Measurements from ENCODE around the gene ITGB8. TPM values are rescaled to one million over a fixed set of nuclear protein-coding genes. Genes with fewer than 3 reads are reported as not detected.

ITGB8 gene
- total RNA-seq, 1 experiment from 2014 or later: 2.4 TPM

GRCh38 chr7:20323595-20323994, 7.1 kb upstream of the ITGB8 start:
- no TSS peak for BruUV-seq (replicated peaks)
- intact Hi-C loops (cut with micrococcal nuclease): no loop called here
- ChIA-PET RAD21 (ENCODE audit: low non-redundant PET in 1 of 2, low total read pairs in 2 of 2, uncharacterized antibody in 2 of 2, unreplicated experiment in 2 of 2) (interaction anchor here in 1 of 2 experiments (0.7 kb wide), 1 partner anchor 197 kb away, joined by 4 read pairs; no protein-coding TSS in a partner anchor), POLR2A (no interaction called here), CTCF (interaction anchor here (1.0 kb wide), 1 partner anchor 12 kb away, joined by 3 read pairs; no protein-coding TSS in a partner anchor)
- Histone ChIP-seq H3K9me3 (ENCODE audit: control insufficient read depth in 1 of 2, insufficient read depth in 1 of 2, low read depth in 1 of 2, low read length in 2 of 2) (no peaks in the 10 kb centered on the region), H3K4me3 (replicated peaks in 1 of 2; ENCODE audit: low read depth in 1 of 2, low read length in 2 of 2) (no peak overlapping the region), H2AFZ (ENCODE audit: low read depth, low read length, poor library complexity, severe bottlenecking) (no peak overlapping the region), H3K27me3 (ENCODE audit: insufficient read depth, low read length) (no peaks in the 10 kb centered on the region), H3K4me2 (ENCODE audit: low read length) (no peak overlapping the region), H3K27ac (ENCODE audit: low read depth, low read length) (no peak overlapping the region), H4K20me1 (ENCODE audit: insufficient read depth) (no peaks in the 10 kb centered on the region), H3K9ac (ENCODE audit: low read length) (no peak overlapping the region), H3K4me1 (ENCODE audit: control insufficient read depth in 1 of 2, insufficient read depth in 2 of 2, low read length in 2 of 2) (peaks cover 0 to under 1% of the 10 kb centered on the region in 2 experiments; a peak in 1 of 4 replicates), H3K9me2 (ENCODE audit: insufficient read depth) (no peaks in the 10 kb centered on the region), H3K36me3 (ENCODE audit: control insufficient read depth in 1 of 2, insufficient read depth in 2 of 2, low read length in 2 of 2) (no peaks in the 10 kb centered on the region), H3K79me2 (ENCODE audit: insufficient read depth, low read length) (no peaks in the 10 kb centered on the region)
- DNase-seq (ENCODE audit: low read depth, low spot score): no peak
- TF ChIP-seq JUND (IDR thresholded peaks at IDR 0.05) (no peak), ZBTB33 (IDR thresholded peaks at IDR 0.05; ENCODE audit: extremely low read depth, insufficient replicate concordance, low read length) (no peak), SIN3A (IDR thresholded peaks at IDR 0.05; ENCODE audit: low read depth) (no peak), ZNF274 (IDR thresholded peaks at IDR 0.05; ENCODE audit: low read depth, low read length) (no peak)
- ATAC-seq: no peak

GRCh38 chr7:20326342-20326741, 4.4 kb upstream of the ITGB8 start:
- Histone ChIP-seq H3K4me2 (ENCODE audit: low read length) (no peak overlapping the region), H3K9ac (ENCODE audit: low read length) (no peak overlapping the region), H4K20me1 (ENCODE audit: insufficient read depth) (no peaks in the 10 kb centered on the region), H3K79me2 (ENCODE audit: insufficient read depth, low read length) (no peaks in the 10 kb centered on the region), H3K4me3 (replicated peaks in 1 of 2; ENCODE audit: low read depth in 1 of 2, low read length in 2 of 2) (no peak overlapping the region), H3K9me2 (ENCODE audit: insufficient read depth) (no peaks in the 10 kb centered on the region), H3K4me1 (ENCODE audit: control insufficient read depth in 1 of 2, insufficient read depth in 2 of 2, low read length in 2 of 2) (peaks cover 0 to 8% of the 10 kb centered on the region in 2 experiments; a peak in 3 of 4 replicates), H3K27ac (ENCODE audit: low read depth, low read length) (no peak overlapping the region), H3K9me3 (ENCODE audit: control insufficient read depth in 1 of 2, insufficient read depth in 1 of 2, low read depth in 1 of 2, low read length in 2 of 2) (no peaks in the 10 kb centered on the region), H2AFZ (ENCODE audit: low read depth, low read length, poor library complexity, severe bottlenecking) (no peak overlapping the region), H3K36me3 (ENCODE audit: control insufficient read depth in 1 of 2, insufficient read depth in 2 of 2, low read length in 2 of 2) (no peaks in the 10 kb centered on the region), H3K27me3 (ENCODE audit: insufficient read depth, low read length) (no peaks in the 10 kb centered on the region)
- no TSS peak for BruUV-seq (replicated peaks)
- ChIA-PET RAD21 (ENCODE audit: low non-redundant PET in 1 of 2, low total read pairs in 2 of 2, uncharacterized antibody in 2 of 2, unreplicated experiment in 2 of 2) (no interaction called here), POLR2A (no interaction called here), CTCF (interaction anchor here (2.2 kb wide), 1 partner anchor 272 kb away, joined by 8 read pairs; no protein-coding TSS in a partner anchor)
- intact Hi-C loops (cut with micrococcal nuclease): loop anchor here (5.0 kb wide), 1 partner anchor 129 kb away; no protein-coding TSS in a partner anchor
- DNase-seq (ENCODE audit: low read depth, low spot score): no peak
- TF ChIP-seq SIN3A (IDR thresholded peaks at IDR 0.05; ENCODE audit: low read depth): no peak
- TF ChIP-seq YY1 (IDR thresholded peaks at IDR 0.05; ENCODE audit: extremely low read depth, insufficient replicate concordance, low read depth, low read length): no peak
- no peak for TF ChIP-seq POLR2AphosphoS5 (IDR thresholded peaks at IDR 0.05; ENCODE audit: low read depth, low read length)
- TF ChIP-seq EZH2 (IDR thresholded peaks at IDR 0.05): no peak
- no peak for TF ChIP-seq TCF7L2 (IDR thresholded peaks at IDR 0.05; ENCODE audit: borderline replicate concordance, extremely low read depth, insufficient read depth, insufficient read length)
- TF ChIP-seq JUND (IDR thresholded peaks at IDR 0.05): no peak
- no peak for TF ChIP-seq SP1 (IDR thresholded peaks at IDR 0.05; ENCODE audit: low read depth)
- TF ChIP-seq ZBTB33 (IDR thresholded peaks at IDR 0.05; ENCODE audit: extremely low read depth, insufficient replicate concordance, low read length): no peak
- ATAC-seq: no peak
